Stimulated activated CD4-positive, alpha-beta T cell treated with anti-CD3 and anti-CD28 coated beads, Interleukin-1b, Interleukin-23, amount 100 ng/mL, for 4 hours (primary cell): ENCODE measurements around the gene CMPK2.
"Not testable (repeated sequence)": the region's sequence is repeated elsewhere in the genome, so short reads cannot be mapped to it uniquely, and the experiment has no call there.

ENCODE experiments used
- DNase-seq, 2 donors: peaks; one replicate each; pipeline ENCODE4 v3.0.0-alpha.2; 2020; ENCODE audit warnings: low read depth in 2 of 2

The CMPK2 gene, protein sequence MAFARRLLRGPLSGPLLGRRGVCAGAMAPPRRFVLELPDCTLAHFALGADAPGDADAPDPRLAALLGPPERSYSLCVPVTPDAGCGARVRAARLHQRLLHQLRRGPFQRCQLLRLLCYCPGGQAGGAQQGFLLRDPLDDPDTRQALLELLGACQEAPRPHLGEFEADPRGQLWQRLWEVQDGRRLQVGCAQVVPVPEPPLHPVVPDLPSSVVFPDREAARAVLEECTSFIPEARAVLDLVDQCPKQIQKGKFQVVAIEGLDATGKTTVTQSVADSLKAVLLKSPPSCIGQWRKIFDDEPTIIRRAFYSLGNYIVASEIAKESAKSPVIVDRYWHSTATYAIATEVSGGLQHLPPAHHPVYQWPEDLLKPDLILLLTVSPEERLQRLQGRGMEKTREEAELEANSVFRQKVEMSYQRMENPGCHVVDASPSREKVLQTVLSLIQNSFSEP

DNA sequence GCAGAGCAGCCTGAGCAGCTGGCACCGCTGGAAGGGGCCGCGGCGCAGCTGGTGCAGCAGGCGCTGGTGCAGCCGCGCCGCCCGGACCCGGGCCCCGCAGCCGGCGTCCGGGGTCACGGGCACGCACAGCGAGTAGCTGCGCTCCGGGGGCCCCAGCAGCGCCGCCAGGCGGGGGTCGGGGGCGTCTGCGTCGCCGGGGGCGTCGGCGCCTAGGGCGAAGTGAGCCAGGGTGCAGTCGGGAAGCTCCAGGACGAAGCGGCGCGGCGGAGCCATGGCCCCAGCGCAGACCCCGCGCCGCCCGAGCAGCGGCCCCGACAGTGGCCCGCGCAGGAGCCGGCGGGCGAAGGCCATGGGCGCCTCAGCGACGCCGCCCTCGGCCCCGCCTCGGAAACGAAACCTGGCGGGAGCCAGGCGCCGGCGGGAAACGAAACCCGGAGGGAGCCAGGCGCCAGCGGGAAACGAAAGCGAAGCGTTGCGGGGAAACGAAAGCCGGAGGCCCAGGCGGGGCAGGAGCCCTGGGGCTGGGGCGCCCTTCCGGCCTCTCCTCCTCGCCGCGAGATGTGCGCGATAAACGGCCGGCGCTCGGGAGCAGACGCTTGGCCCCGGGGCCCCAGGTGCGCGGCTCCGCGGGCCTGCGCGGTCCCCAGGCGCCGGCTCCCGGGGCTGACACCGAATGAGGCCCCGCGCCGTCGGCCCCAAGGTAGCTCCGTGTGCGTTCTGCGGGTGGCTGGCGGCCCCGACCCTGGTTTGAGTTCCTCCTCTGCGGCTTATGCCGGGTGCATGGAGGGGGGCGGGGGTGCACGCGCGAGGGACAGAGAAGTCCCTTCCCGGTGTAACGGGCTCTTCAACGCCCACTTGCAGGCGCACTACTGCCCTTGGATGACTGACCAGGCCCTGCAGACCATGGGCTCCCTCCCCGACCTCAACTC is at the start of gene CMPK2:
CMPK2 (minus strand) TSS at position 562 of the 929 bp plus-strand sequence; CDS start at position 351, 211 bp downstream.
- DNase-seq, result peak; percentile 65 to 66

DNA sequence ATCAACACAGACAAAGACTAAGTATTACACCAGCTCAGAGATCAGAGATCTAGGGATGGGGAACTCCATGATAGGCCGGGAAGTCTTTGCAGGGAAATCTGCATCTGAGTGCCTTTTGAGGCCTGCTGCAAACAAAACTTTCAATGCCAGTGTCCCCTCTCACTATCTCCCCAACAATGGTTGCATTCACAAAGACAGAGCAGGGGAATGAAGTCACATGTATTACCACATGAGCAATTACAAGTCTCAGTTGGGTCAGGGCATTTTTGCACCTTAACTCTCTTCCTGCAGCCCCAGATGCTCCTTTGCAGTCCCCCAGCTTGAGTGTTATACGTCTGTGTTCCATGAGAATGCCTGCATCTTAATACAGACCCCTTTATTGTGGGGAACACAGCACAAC is 49.7 kb upstream of the CMPK2 start:
- DNase-seq, result no peak

DNA sequence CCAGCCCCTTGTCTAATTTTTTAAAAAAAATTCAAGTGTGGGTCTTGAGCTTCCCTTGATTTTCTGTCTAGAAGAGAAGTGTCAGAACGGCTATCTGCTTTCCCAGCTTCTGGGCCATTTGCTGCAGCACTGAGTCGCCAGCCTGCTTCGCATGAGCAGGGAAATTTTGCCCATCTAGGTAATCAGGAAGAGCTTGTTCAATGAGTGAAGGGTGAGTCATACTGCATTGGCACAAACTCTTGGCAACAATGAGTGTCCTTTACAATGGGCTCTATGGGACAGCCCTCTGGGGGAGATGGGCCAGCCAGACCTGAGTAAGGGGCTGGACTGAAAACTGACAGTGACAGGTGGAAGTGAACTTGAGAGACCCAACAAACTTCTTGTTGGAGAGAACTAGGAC is 49.1 kb upstream of the CMPK2 start:
- peak in 1 of 2 donors; percentile 18 for DNase-seq

DNA sequence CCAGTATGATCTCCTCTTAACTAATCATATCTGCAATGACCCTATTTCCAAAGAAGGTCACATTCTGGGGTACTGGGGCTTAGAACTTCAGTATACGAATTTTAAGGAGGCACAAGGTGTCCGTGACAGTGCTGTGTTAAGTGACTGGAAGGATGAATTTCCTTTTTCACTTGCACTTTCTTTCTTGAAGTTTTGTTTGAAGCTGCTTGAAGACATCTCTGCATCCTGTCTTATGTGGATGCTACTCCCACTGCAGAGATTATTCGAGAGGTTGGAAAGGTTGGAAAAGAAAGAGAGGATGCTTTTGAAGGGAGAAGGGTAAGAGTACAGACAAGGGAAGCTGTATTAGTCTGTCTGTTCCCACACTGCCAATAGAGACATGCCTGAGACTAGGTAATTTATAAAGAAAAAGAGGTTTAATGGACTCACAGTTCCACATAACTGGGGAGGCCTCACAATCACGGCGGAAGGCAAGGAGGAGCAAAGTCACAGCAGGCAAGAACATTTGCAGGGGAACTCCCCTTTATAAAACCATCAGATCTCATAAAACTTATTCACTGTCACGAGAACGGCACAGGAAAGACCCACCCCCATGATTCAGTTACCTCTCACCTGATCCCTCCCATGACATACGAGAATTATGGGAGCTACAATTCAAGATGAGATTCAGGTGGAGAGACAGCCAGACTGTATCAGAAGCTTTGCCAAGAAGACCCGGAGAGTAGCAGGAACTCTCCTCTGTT is 47.9 kb upstream of the CMPK2 start:
- DNase-seq, result peak; percentile 30 to 47

DNA sequence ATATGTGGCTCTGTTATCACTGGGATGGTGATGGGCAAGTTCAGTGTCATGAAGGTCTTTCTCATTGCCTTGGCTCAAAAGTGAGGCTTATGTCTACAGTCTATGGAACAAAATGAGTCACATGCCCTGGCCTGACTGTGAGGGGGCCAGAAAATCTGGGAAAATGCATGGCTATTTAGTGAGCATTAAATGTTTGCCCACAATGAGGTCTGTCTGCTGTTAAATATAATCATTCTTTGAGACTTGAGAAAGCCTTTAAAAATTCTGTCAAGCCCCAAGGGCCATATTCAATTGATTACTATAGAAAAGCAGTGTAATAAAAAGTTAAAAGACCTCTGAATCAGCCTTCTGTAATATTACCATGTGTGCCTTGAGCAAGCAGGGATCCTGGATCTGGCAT is 46.0 kb upstream of the CMPK2 start:
- DNase-seq, result no peak

DNA sequence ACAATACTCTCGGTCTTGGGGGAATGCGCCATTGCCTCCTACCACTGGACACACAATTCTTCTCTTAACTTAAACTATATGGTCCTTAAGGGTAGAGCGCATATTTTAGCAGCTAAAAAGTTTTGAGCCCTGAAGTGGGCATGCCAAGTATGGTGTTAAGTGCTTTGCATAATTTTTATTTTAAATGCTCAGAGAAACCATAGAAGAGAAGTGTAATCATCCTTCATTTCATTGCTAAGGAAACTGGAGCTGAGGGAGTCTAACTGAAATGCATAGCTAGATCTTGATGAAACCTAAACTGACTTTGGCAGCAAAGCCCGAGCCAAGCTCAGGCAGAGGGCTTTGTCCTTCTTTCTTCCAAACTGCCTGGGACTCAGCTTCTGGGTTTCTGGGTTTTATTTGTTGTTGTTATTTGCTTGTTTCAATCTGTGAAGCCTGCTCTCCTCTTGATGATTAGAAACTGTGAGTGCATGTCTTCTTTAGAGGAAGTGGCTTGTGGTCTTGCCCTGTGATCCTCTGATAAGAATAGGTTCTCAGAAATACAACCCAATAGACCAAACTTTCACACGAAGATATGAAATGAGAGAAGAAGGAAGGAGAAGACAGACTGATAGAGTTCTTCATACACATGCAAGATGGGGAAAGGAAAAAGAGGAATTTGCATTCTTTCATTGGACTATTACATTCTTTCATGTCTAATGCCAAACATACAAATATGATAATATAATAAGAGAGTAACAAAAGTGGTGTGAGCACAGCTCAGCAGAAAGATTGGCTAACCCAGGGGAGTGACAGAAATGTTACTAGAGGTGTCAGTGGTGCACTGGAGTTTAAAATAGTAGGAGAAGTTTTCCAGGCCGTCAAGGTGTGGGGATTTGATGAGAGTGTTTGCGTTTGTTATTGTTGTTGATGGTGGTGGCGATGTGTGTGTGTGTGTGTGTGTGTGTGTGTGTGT is 44.0 kb upstream of the CMPK2 start:
- no peak for DNase-seq

DNA sequence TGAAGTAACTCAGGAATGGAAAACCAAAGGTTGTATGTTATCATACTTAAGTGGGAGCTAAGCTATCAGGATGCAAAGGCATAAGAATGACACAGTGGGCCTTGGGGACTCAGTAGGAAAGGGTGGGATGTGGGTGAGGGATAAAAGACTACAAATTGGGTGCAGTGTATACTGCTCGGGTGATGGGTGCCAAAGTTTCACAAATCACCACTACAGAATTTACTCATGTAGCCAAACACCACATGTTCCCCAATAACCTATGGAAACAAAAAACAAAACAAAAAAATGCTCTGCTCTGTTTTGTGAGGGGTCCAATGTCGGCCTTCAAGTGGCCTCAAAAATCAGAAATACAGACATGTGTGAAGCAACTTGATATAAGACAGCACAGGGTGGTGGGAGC is 42.6 kb upstream of the CMPK2 start:
- DNase-seq, result no peak

DNA sequence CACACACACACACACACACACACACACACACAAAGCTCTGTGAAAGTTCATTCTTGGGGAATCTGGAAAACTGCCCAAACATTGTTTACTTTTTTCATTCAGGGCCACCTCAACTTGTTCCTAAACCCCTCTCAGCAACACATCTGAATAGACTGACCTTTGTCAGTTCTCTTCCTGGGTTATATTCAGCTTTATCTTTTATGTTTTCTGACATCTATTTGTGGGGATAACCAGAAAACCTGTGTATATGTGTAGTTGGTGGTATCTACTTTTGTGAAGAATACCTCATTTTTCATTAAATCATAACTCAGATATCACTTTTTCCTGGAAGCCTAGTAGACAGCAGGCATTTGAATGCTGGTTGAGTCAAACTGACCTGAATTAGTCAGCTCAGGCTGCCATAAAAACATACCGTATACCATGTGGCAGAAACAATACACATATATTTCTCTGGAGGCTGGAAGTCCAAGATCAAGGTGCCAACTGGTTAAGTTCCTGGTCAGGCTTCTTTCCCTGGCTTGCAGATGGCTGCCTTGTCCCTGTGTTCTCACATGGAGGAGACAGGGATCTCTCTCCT is 40.5 kb upstream of the CMPK2 start:
- DNase-seq, result no peak

DNA sequence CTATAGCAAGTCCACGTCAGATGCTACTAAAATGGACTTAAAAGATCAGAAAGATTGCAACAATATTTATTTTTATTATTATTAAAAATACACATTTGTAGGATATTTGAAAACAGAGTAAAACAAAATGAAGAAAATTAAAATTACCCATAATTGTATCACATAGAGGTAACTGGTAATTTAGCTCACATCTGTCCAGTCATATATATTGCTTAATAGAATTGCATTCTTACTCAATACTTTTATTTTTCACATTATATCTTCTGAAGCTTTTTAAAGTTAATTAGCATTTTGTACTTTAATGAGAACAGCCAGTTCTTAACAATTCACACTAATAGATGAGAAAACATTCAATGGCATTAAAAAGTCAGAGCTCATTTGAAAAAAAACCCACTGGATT is 40.0 kb upstream of the CMPK2 start:
- DNase-seq, result no peak

DNA sequence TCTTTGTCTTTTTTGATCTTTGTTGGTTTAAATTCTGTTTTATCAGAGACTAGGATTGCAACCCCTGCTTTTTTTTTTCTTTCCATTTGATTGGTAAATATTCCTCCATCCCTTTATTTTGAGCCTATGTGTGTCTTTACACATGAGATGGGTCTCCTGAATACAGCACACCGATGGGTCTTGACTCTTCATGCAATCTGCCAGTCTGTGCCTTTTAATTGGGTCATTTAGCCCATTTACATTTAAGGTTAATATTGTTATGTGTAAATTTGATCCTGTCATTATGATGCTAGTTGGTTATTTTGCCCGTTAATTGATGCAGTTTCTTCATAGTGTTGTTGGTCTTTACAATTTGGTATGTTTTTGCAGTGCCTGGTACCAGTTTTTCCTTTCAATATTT is 36.9 kb upstream of the CMPK2 start:
- DNase-seq, result not testable (repeated sequence)

DNA sequence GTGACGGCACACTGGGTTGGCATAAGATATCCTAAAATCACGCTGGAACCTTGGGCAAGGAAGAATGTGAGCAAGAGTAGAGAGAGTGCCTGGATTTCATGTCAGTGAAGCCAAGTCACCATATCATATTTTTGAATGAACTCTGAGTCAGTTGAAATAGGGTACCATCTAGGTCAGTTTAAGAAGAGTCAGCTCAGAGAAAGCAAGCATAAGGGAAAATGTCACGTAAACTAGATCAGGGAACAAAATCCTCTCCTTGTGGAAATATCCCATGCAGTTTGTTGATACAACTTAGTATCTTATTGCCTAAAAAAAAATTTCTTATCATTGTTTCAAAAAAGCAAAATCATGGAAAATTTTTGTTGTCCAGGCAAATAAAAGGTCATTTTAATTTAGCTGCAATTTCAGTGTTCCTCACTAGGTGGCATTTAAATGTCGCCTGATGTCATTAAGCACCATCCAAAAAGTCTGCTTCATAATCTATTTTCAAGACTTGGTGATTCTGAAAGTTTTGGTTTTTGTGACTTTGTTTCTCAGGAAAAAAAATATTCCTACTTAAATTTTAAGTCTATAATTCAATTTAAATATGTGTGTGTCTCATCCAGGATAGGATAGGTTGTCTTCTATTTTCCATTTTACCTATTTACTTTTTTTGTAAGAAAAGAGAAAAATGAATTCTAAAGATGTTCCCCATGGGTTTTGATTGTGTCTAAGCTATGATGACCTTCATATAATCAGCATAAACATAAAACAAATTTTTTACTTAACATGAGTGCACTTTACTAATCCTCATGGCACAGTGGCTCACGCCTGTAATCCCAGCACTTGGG is 31.4 kb upstream of the CMPK2 start:
- DNase-seq, result no peak

DNA sequence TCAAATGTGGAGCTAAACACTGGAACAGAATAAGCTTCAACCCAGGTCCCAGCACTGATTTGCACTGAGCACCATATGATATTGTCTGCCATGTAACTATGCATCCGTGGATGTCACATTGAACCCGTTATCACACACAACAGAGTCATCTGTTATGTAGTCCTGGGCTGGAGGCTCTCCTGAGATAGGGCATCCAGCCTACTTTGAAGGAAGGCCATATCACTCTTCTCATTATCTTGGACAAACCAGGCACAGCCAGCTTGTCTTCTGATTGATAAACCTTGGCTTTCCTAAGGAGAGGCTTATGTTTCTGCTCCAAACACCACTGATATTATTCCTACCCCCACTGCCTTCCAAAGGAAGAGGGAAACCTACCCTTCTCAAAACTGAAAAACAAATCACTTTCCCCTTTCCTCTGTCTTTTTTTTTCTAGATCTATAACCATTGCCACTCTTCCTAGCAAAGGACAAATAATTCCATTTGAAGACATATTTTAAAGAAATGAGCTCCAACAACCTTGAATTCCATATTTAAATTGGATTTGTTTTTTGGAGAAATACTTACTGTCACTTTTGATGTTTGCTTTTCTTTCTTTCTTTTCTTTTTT is 28.3 kb upstream of the CMPK2 start:
- no peak for DNase-seq

DNA sequence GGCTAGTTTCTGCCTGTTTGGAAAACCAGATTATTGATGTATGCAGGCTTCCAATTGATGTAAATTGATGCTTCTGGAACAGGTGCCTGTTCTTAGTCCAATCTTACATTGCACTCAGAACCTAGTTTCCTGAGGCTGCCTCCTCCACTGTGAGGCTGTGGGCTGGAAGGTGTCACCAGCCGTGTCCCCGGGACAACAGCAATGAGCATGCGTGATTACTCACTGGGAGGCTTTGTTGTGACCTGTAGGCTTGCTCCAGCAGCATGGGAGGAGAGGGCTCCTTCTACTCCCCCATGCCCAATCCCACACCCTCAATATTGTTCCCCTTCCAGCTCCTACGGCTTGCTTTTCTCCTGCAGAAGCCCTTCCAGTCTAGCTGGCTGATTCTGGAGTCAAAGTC is 23.0 kb upstream of the CMPK2 start:
- no peak for DNase-seq

DNA sequence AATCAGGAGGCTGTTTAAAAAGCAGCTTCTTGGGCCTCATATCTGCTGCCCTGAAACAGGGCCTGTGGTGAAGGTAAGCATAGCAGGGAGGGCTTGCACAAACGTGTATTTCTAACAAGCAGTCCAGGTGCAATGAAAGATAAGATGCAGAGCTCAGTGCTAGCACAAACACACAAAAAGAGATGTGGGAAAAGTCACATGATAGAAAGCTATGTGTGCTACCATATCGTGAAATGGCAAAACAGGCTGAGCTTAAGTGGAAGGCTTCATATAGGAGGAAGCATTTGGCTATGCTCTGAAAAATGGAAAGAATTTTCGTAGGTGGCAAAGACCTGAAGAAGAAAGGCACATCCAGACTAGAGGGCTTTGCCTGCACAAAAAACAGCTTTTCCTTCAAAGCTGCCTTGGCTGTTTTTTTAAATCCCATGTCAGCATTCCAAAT is 22.1 kb upstream of the CMPK2 start:
- no peak for DNase-seq

DNA sequence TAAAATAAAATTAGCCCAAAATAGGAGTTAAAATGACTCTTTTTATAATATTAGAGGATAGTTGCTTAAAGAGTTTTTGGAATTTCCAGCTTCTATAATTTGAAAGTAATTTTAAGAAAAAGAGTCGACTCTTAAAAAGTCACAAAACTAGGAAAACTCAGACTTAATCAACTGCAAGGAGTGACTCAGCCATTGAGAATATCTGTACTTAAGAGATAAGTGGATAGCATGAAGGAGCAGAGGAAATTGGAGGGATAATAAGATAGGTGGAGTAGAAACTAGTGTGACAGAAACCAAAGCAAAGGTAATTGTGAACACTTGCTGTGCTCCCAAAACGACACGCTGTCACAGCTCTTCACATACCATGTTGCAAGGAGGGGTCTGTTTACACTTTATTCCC is 20.3 kb upstream of the CMPK2 start:
- no peak for DNase-seq

DNA sequence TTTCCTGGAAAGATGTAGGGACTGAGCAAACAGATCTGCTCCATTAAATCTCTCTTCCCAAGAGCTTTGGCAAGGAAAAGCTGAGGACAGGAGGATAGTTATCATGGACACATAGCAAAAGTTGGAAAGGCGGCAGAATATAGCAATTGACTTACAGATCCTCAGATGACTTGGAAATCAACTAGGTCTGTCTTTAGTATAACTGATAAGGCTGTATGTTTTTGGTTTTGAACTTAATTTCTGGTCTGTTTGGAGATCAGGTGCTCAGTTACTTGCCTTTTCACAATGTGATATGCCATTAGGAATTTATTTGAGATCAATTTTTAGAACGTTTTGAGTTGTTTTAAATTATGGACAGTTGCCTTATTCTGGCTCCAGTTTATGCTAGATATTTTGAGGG is 19.8 kb upstream of the CMPK2 start:
- no peak for DNase-seq

DNA sequence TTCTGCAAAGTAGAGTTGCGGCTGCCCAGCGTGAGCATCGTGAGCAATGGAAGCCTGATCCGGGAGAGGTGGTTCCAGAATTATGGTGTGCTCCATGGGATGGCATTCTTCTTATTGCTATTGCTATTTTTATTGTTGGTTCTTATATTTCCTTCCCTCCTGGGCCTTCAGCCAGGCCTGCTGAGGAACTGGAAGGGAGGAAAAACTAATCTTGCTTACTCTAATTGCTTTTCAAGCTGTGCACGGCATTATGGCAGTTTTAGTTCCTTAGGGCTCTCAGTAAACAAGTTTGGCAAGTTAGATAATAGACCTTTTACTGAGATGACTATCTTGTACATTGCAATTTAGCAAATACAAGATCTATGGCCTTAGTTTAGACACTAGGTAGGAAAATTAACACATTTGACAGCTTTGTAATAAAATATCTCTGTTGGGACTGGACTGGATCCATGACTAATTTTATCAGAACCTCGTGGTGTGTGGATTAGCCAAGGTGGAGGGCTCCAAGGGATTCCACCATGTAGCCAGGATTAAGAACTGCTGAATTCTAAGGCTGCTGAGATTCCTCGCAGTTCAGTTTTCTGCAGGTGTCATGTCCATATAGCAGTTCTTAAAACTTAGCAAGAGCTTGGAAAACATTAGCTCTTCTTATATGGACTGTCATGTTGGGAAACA is 17.9 kb upstream of the CMPK2 start:
- no peak for DNase-seq

DNA sequence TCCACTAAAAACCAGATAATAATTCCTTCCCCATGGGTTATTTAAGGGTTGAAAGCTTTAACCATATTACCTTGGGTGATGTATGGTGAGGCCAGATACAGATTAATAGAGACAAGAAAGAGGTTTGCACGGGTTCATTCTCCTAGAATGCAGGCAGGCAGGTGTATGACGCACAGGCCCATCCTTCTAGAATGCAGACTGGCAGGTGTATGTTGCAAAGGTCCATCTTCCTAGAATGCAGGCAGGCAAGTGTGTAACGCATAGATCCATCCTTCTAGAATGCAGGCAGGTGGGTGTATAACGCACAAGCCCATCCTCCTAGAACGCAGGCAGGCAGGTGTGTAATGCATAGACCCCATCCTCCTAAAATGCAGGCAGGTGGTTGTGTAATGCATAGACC is 15.8 kb upstream of the CMPK2 start:
- DNase-seq, result no peak

DNA sequence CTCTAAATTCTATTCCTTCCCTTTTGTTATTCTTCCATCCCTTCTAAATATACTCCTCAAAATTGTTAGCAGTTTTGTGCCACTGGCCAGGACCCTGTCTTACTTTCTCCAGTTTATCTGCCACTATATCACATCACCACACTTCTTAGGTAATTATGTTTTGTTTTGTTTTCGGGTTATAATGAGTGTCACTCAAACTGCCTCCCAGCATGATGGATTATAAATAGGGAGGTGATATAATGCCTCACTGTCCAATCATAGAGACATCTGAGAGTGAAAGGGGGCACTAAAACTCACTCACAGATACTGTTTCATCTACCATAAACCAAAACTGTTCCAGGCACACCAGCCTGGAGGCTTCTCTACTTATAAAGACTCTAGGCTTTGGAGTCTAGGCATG is 15.3 kb upstream of the CMPK2 start:
- DNase-seq, result no peak
